T-helper 22 cell (primary cell): ENCODE measurements around the gene HP1BP3.
"Not testable (repeated sequence)": the region's sequence is repeated elsewhere in the genome, so short reads cannot be mapped to it uniquely, and the experiment has no call there.

Source experiments
- DNase-seq: peaks from one replicate; pipeline ENCODE4 v3.0.0-alpha.2; 2020; ENCODE audit warnings: low read depth

The HP1BP3 gene

GRCh38 chr1:20787029-20787839, at the start of gene HP1BP3:
Gene HP1BP3, minus strand, starts transcription at chr1:20787307. Its CDS starts 6,867 bp downstream, at chr1:20780440.
- DNase-seq, result peak; percentile 72

GRCh38 chr1:20836230-20836629, 49.1 kb upstream of the HP1BP3 start:
- DNase-seq, result no peak

GRCh38 chr1:20834780-20835179, 47.7 kb upstream of the HP1BP3 start:
- no peak for DNase-seq

- no peak for DNase-seq
Measured at GRCh38 chr1:20834192-20834591, 47.1 kb upstream of the HP1BP3 start.

GRCh38 chr1:20830378-20830777, 43.3 kb upstream of the HP1BP3 start:
- DNase-seq, result no peak

- DNase-seq, result no peak
Measured at GRCh38 chr1:20829946-20830345, 42.8 kb upstream of the HP1BP3 start.

GRCh38 chr1:20829531-20829930, 42.4 kb upstream of the HP1BP3 start:
- no peak for DNase-seq

- no peak for DNase-seq
Measured at GRCh38 chr1:20823845-20824244, 36.7 kb upstream of the HP1BP3 start.

- DNase-seq, result no peak
Measured at GRCh38 chr1:20821466-20821865, 34.4 kb upstream of the HP1BP3 start.

- DNase-seq, result no peak
Measured at GRCh38 chr1:20819818-20820217, 32.7 kb upstream of the HP1BP3 start.

GRCh38 chr1:20814534-20814871, 27.4 kb upstream of the HP1BP3 start:
- no peak for DNase-seq

GRCh38 chr1:20811916-20812315, 24.8 kb upstream of the HP1BP3 start:
- no peak for DNase-seq

GRCh38 chr1:20793236-20793635, 6.1 kb upstream of the HP1BP3 start:
- DNase-seq, result no peak

- no peak for DNase-seq
Measured at GRCh38 chr1:20792196-20792595, 5.1 kb upstream of the HP1BP3 start.

- DNase-seq, result no peak
Measured at GRCh38 chr1:20790785-20791184, 3.7 kb upstream of the HP1BP3 start.

- not testable (repeated sequence) for DNase-seq
Measured at GRCh38 chr1:20789598-20789997, 2.5 kb upstream of the HP1BP3 start.

GRCh38 chr1:20787840-20788795, 1.0 kb upstream of the HP1BP3 start:
- DNase-seq, result no peak

- peak; percentile 92 for DNase-seq
Measured at GRCh38 chr1:20786253-20787028, 666 bp downstream of the HP1BP3 start.

- no peak for DNase-seq
Measured at GRCh38 chr1:20785907-20786252, 1.2 kb downstream of the HP1BP3 start.

- no peak for DNase-seq
Measured at GRCh38 chr1:20775700-20776099, 11.4 kb downstream of the HP1BP3 start.

GRCh38 chr1:20771780-20772179, 15.3 kb downstream of the HP1BP3 start:
- no peak for DNase-seq

GRCh38 chr1:20770314-20771087, 16.6 kb downstream of the HP1BP3 start:
- DNase-seq, result no peak
